Fibroblast of lung (primary cell): ENCODE results near the gene CDR2. TPM values are rescaled to one million over a fixed set of nuclear protein-coding genes. Genes with fewer than 3 reads are reported as not detected.
"Not testable (repeated sequence)": the region's sequence is repeated elsewhere in the genome, so short reads cannot be mapped to it uniquely, and the experiment has no call there.

Source experiments
- DNase-seq, 2 donors: peaks; one replicate each; pipeline versions ENCODE4 v3.0.0 to v3.0.0-alpha.2; 2010; ENCODE audit warnings: low read depth in 2 of 2
- H2AFZ ChIP-seq: 2 replicates; pipeline ENCODE4 v1.5.1; 2012; ENCODE audit warnings: low read length, control low read depth, inconsistent platforms
- H3K27ac ChIP-seq: 2 replicates; pipeline ENCODE4 v1.5.1; 2011; ENCODE audit warnings: low read length, control low read depth; ENCODE audit not compliant: insufficient read depth
- H3K27me3 ChIP-seq: 2 replicates; pipeline ENCODE4 v1.5.1; 2011; ENCODE audit warnings: mild to moderate bottlenecking, low read length; ENCODE audit not compliant: control insufficient read depth, insufficient read depth
- H3K36me3 ChIP-seq: 2 replicates; pipeline ENCODE4 v1.5.1; 2011; ENCODE audit warnings: low read length; ENCODE audit not compliant: control insufficient read depth, insufficient read depth
- H3K4me1 ChIP-seq: 2 replicates; pipeline ENCODE4 v1.5.1; 2011; ENCODE audit warnings: low read length; ENCODE audit not compliant: control insufficient read depth, insufficient read depth; ENCODE audit errors: extremely low read depth
- H3K4me2 ChIP-seq: 2 replicates; pipeline ENCODE4 v1.5.1; 2011; ENCODE audit warnings: low read length, control low read depth; ENCODE audit not compliant: insufficient read depth; ENCODE audit errors: extremely low read depth
- H3K4me3 ChIP-seq, 4 experiments: fragments of 200-600 bp in 1 of 4; sonication (generic) in 1 of 4; replicated peaks in 1 of 4; 2 replicates each; pipeline ENCODE4 v1.5.1; 2011 to 2016; ENCODE audit warnings: low read length in 4 of 4, low read depth in 3 of 4, mild to moderate bottlenecking in 3 of 4, control low read depth in 2 of 4, inconsistent platforms in 1 of 4, mixed read lengths in 1 of 4; ENCODE audit not compliant: insufficient read depth in 1 of 4; ENCODE audit errors: control extremely low read depth in 1 of 4
- H3K79me2 ChIP-seq: 2 replicates; pipeline ENCODE4 v1.5.1; 2012; ENCODE audit warnings: mild to moderate bottlenecking, low read length, inconsistent platforms; ENCODE audit not compliant: control insufficient read depth, insufficient read depth
- H3K9ac ChIP-seq: 2 replicates; pipeline ENCODE4 v1.5.1; 2011; ENCODE audit warnings: mild to moderate bottlenecking, low read length, control low read depth; ENCODE audit not compliant: insufficient read depth
- H3K9me3 ChIP-seq: 2 replicates; pipeline ENCODE4 v1.5.1; 2012; ENCODE audit warnings: low read depth, low read length; ENCODE audit not compliant: control insufficient read depth, insufficient read depth
- H4K20me1 ChIP-seq: 2 replicates; pipeline ENCODE4 v1.5.1; 2011; ENCODE audit warnings: low read length; ENCODE audit not compliant: control insufficient read depth, insufficient read depth; ENCODE audit errors: extremely low read depth
- CTCF ChIP-seq, 2 donors: IDR thresholded peaks in 1 of 2; conservative IDR thresholded peaks in 1 of 2; 1 replicate in 1 of 2; 2 replicates in 1 of 2; pipeline ENCODE4 v1.5.1; 2011 to 2012; ENCODE audit warnings: low read length in 2 of 2, control low read depth in 1 of 2, inconsistent platforms in 1 of 2, low read depth in 1 of 2, mild to moderate bottlenecking in 1 of 2
- EZH2 ChIP-seq: IDR thresholded peaks from 2 replicates; pipeline ENCODE4 v1.5.1; 2012; ENCODE audit warnings: low read length, control low read depth, mild to moderate bottlenecking; ENCODE audit errors: missing control alignments
- polyA plus RNA-seq, 2 donors: library from polyadenylated mRNA; depleted of rRNA in 1 of 2; stranded (reverse) in 1 of 2; unstranded in 1 of 2; fragments of >200 nt; gene quantifications; 2 replicates each; pipeline ENCODE4 v1.2.1, GENCODE V29; 2011 to 2012; ENCODE audit warnings: missing spikeins in 1 of 2
- total RNA-seq: library from RNA; depleted of rRNA; stranded (reverse); fragments of >200 nt; gene quantifications from 2 replicates; pipeline ENCODE4 v1.2.1, GENCODE V29; 2014

CDR2 gene
- total and polyA plus RNA-seq, 2 donors (not counting 1 experiment from before 2014, with no cell fraction given), result 60.1 to 73.8 TPM

GRCh38 chr16:22353191-22353919 lies 21.1 kb downstream of the CDR2 start:
- peak overlapping the region; percentile 3 for H3K4me2 ChIP-seq

GRCh38 chr16:22352723-22353122 lies 21.7 kb downstream of the CDR2 start:
- TF ChIP-seq CTCF (conservative IDR thresholded peaks at IDR 0.05 in 1 of 2, IDR thresholded peaks at IDR 0.05 in 1 of 2; ENCODE audit: low read depth in 1 of 2, low read length in 2 of 2) (no peak), EZH2 (no peak)
- no peak for DNase-seq
- Histone ChIP-seq H3K27me3 (no peaks in the 10 kb centered on the region), H3K27ac (peak overlapping the region; percentile 62), H3K9me3 (no peaks in the 10 kb centered on the region), H2AFZ (no peak overlapping the region), H3K4me1 (peaks cover 3% of the 10 kb centered on the region), H3K79me2 (peaks cover 44% of the 10 kb centered on the region), H3K36me3 (peaks cover 10% of the 10 kb centered on the region), H3K4me2 (peak overlapping the region; percentile 3), H4K20me1 (no peaks in the 10 kb centered on the region), H3K4me3 (no peak overlapping the region), H3K9ac (no peak overlapping the region)

More at GRCh38 chr16:22353191-22353919, 21.1 kb downstream of the CDR2 start:
- no peaks in the 10 kb centered on the region for H4K20me1 ChIP-seq
- no peak overlapping the region for H3K4me3 ChIP-seq
- peaks cover 3% of the 10 kb centered on the region for H3K4me1 ChIP-seq
- H2AFZ ChIP-seq, result no peak overlapping the region
- DNase-seq, result peak; percentile 52 to 97
- TF ChIP-seq CTCF (conservative IDR thresholded peaks at IDR 0.05 in 1 of 2, IDR thresholded peaks at IDR 0.05 in 1 of 2; ENCODE audit: low read depth in 1 of 2, low read length in 2 of 2) (no peak), EZH2 (no peak)
- H3K9me3 ChIP-seq, result no peaks in the 10 kb centered on the region
- peaks cover 48% of the 10 kb centered on the region for H3K79me2 ChIP-seq
- peaks cover 10% of the 10 kb centered on the region for H3K36me3 ChIP-seq
- peak overlapping the region; percentile 62 for H3K27ac ChIP-seq
- H3K27me3 ChIP-seq, result no peaks in the 10 kb centered on the region
- H3K9ac ChIP-seq, result no peak overlapping the region

GRCh38 chr16:22352140-22352539 lies 22.3 kb downstream of the CDR2 start:
- no peak overlapping the region for H3K4me3 ChIP-seq

GRCh38 chr16:22351017-22351416 lies 23.4 kb downstream of the CDR2 start:
- H3K4me3 ChIP-seq, H3K9ac ChIP-seq, H4K20me1 ChIP-seq, H2AFZ ChIP-seq, H3K4me2 ChIP-seq, H3K27ac ChIP-seq, DNase-seq, H3K9me3 ChIP-seq, H3K27me3 ChIP-seq, H3K4me1 ChIP-seq: not testable (repeated sequence)
- Histone ChIP-seq H3K79me2 (peaks cover 38% of the 10 kb centered on the region), H3K36me3 (peaks cover 16% of the 10 kb centered on the region)

More at GRCh38 chr16:22352140-22352539, 22.3 kb downstream of the CDR2 start:
- Histone ChIP-seq H3K4me2 (no peak overlapping the region), H3K27ac (no peak overlapping the region), H3K79me2 (peaks cover 40% of the 10 kb centered on the region), H3K9ac (no peak overlapping the region), H2AFZ (no peak overlapping the region), H4K20me1 (no peaks in the 10 kb centered on the region), H3K27me3 (no peaks in the 10 kb centered on the region), H3K4me1 (peaks cover 3% of the 10 kb centered on the region), H3K36me3 (peaks cover 14% of the 10 kb centered on the region), H3K9me3 (no peaks in the 10 kb centered on the region)
- DNase-seq, result no peak
- TF ChIP-seq EZH2 (no peak), CTCF (conservative IDR thresholded peaks at IDR 0.05 in 1 of 2, IDR thresholded peaks at IDR 0.05 in 1 of 2; ENCODE audit: low read depth in 1 of 2, low read length in 2 of 2) (no peak)
